ENCODE measurements around the gene CCDC90B.

GRCh38 chr11:83275888-83276641 lies 10.1 kb downstream of the CCDC90B start:
- no peak for TF ChIP-seq CTCF (IDR thresholded peaks at IDR 0.05)
- no peak for TF ChIP-seq POLR2A (IDR thresholded peaks at IDR 0.05)
